Left lung (tissue), 10 donors: ENCODE data around the gene MFSD1. TPM values are rescaled to one million over a fixed set of nuclear protein-coding genes. Genes with fewer than 3 reads are reported as not detected.

Experiments used
- ATAC-seq: fragments of 200-7000 bp; cut with Tn5 transposase; one replicate; pipeline ENCODE4 v1.9.1; 2020; ENCODE audit warnings: moderate library complexity
- DNase-seq, 4 donors: peaks; one replicate each; pipeline ENCODE4 v3.0.0-alpha.2; 2013 to 2020
- H3K27ac ChIP-seq, 2 donors: fragments of 200-600 bp; sonication (generic) in 1 of 2; one replicate each; pipeline versions ENCODE4 v1.5.0 to v1.8.0; 2020 to 2021
- H3K27me3 ChIP-seq, 2 donors: fragments of 200-600 bp; sonication (generic) in 1 of 2; one replicate each; pipeline versions ENCODE4 v1.5.0 to v1.8.0; 2020 to 2021
- H3K36me3 ChIP-seq, 2 donors: fragments of 200-600 bp; sonication (generic) in 1 of 2; one replicate each; pipeline versions ENCODE4 v1.5.0 to v1.8.0; 2020 to 2021
- H3K4me1 ChIP-seq, 2 donors: fragments of 200-600 bp; one replicate each; pipeline ENCODE4 v1.8.0; 2021
- H3K4me3 ChIP-seq, 2 donors: fragments of 200-600 bp; sonication (generic) in 1 of 2; one replicate each; pipeline versions ENCODE4 v1.5.0 to v1.8.0; 2020 to 2021; ENCODE audit warnings: mild to moderate bottlenecking in 1 of 2
- H3K9me3 ChIP-seq, 2 donors: fragments of 200-600 bp; sonication (generic) in 1 of 2; one replicate each; pipeline versions ENCODE4 v1.5.0 to v1.8.0; 2020 to 2021
- intact Hi-C, 2 donors: fragments of 100-400 bp; cut with DNase I; formaldehyde crosslinking; loops; one replicate each; pipeline versions ENCODE4 v1.11.2 to v1.14.2; 2022
- polyA plus RNA-seq, 6 donors: library from polyadenylated mRNA; unstranded; fragments of 120-200 nt; gene quantifications; one replicate each; pipeline ENCODE4 v1.2.1, GENCODE V29; 2013; ENCODE audit not compliant: insufficient read length in 6 of 6
- total RNA-seq, 2 donors: library from RNA; stranded (reverse); fragmentation: NEBNext Ultra II Directional; extraction: Animal tissue kit (Norgen Biotek cat#: 25700); gene quantifications; one replicate each; pipeline ENCODE4 v1.2.1, GENCODE V29; 2021
- TF ChIP-seq, protein P1 (sequence below), 2 donors: fragments of 200-600 bp; sonication (generic) in 1 of 2; IDR thresholded peaks; one replicate each; pipeline versions ENCODE4 v1.5.0 to v1.8.0; 2021; ENCODE audit warnings: antibody characterized with exemption in 2 of 2
- donor health status: DM: no; HTN: yes; CAD: no.
- donor health status: DM: no; HTN: no; CAD: no.

MFSD1 gene
- total and polyA plus RNA-seq, 8 donors: 48.6 to 134 (median 53.1) TPM

DNA sequence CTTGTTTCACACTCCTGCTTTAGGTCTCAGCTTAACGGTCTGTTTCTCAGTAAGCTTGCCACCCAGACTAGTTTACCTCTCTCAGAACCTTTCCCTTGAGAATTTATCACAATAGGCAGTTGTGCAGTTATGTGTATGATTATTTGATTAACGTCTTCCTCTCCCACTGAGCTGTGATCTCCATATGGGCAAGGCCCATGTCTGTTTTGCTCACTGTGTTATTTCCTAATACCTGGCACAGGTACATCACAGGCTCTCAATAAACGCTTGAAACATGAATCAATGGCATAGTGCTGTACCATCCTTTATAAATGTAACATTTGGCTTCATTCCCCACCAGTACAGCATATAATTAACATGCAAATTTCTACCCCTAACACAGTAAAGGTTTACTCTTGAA is 40.5 kb upstream of the MFSD1 start:
- DNase-seq (no peak), ATAC-seq (no peak)
- TF ChIP-seq, protein P1, sequence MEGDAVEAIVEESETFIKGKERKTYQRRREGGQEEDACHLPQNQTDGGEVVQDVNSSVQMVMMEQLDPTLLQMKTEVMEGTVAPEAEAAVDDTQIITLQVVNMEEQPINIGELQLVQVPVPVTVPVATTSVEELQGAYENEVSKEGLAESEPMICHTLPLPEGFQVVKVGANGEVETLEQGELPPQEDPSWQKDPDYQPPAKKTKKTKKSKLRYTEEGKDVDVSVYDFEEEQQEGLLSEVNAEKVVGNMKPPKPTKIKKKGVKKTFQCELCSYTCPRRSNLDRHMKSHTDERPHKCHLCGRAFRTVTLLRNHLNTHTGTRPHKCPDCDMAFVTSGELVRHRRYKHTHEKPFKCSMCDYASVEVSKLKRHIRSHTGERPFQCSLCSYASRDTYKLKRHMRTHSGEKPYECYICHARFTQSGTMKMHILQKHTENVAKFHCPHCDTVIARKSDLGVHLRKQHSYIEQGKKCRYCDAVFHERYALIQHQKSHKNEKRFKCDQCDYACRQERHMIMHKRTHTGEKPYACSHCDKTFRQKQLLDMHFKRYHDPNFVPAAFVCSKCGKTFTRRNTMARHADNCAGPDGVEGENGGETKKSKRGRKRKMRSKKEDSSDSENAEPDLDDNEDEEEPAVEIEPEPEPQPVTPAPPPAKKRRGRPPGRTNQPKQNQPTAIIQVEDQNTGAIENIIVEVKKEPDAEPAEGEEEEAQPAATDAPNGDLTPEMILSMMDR (IDR thresholded peaks at IDR 0.05): no peak
- H3K27ac ChIP-seq: no peak overlapping the region
- intact Hi-C loops: no loop called here
- H3K9me3 ChIP-seq: no peaks in the 10 kb centered on the region
- H3K4me3 ChIP-seq: no peak overlapping the region
- no peaks in the 10 kb centered on the region for H3K36me3 ChIP-seq
- no peaks in the 10 kb centered on the region for H3K27me3 ChIP-seq
- no peaks in the 10 kb centered on the region for H3K4me1 ChIP-seq

GRCh38 chr3:158762701-158763100 is 39.2 kb upstream of the MFSD1 start:
- Histone ChIP-seq H3K9me3 (no peaks in the 10 kb centered on the region), H3K36me3 (no peaks in the 10 kb centered on the region), H3K4me1 (peaks cover 0 to under 1% of the 10 kb centered on the region in 2 donors), H3K27ac (no peak overlapping the region), H3K4me3 (no peak overlapping the region), H3K27me3 (no peaks in the 10 kb centered on the region)
- ATAC-seq (no peak), DNase-seq (no peak)
- TF ChIP-seq, protein P1 (IDR thresholded peaks at IDR 0.05): no peak
- intact Hi-C loops: no loop called here

- H3K4me3 ChIP-seq: no peak overlapping the region
- peaks cover 6 to 8% of the 10 kb centered on the region in 2 donors for H3K4me1 ChIP-seq
- intact Hi-C loops: no loop called here
- TF ChIP-seq, protein P1 (IDR thresholded peaks at IDR 0.05): no peak
- no peak for ATAC-seq
- H3K9me3 ChIP-seq: no peaks in the 10 kb centered on the region
- H3K36me3 ChIP-seq: no peaks in the 10 kb centered on the region
- H3K27ac ChIP-seq: no peak overlapping the region
- no peak for DNase-seq
- no peaks in the 10 kb centered on the region for H3K27me3 ChIP-seq
Measured at GRCh38 chr3:158763421-158763820, 38.4 kb upstream of the MFSD1 start.

- TF ChIP-seq, protein P1 (IDR thresholded peaks at IDR 0.05): no peak
- Histone ChIP-seq H3K9me3 (no peaks in the 10 kb centered on the region), H3K27ac (no peak overlapping the region), H3K27me3 (no peaks in the 10 kb centered on the region), H3K4me3 (no peak overlapping the region), H3K36me3 (no peaks in the 10 kb centered on the region), H3K4me1 (peaks cover 17 to 28% of the 10 kb centered on the region in 2 donors)
- intact Hi-C loops: no loop called here
- DNase-seq (no peak), ATAC-seq (no peak)
Measured at GRCh38 chr3:158765518-158766205, 36.2 kb upstream of the MFSD1 start.

GRCh38 chr3:158766364-158766763 is 35.5 kb upstream of the MFSD1 start:
- Histone ChIP-seq H3K4me1 (peaks cover 18 to 28% of the 10 kb centered on the region in 2 donors), H3K27me3 (no peaks in the 10 kb centered on the region), H3K27ac (no peak overlapping the region), H3K4me3 (no peak overlapping the region), H3K9me3 (no peaks in the 10 kb centered on the region), H3K36me3 (no peaks in the 10 kb centered on the region)
- DNase-seq (no peak), ATAC-seq (no peak)
- TF ChIP-seq, protein P1 (IDR thresholded peaks at IDR 0.05): no peak
- intact Hi-C loops: no loop called here
